ENCODE results near the gene RAD51B.

DNA sequence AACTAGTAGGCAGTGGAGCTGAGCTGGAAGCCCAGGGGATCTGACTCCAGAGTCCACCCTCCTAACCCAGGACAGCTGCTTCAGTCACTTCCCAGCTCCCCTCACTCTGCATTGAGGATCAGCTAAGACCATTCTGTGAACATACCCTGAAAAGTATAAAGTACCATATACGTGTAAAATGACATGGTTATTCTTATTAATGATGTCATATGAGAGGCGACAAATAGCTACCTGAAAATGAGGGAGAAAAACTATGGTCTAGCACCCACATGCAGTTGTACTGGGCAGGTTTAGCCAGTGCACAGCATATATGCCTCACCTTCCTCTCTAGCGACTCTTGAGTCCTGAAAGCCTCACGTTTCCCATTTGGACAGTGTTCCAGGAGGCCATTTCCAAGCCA lies 461.9 kb downstream of the RAD51B start:
- TF ChIP-seq ZNF302 (tag by site-specific recombination; IDR thresholded peaks at IDR 0.05; ENCODE audit: low read depth) (no peak), ZNF121 (tag by site-specific recombination; IDR thresholded peaks at IDR 0.05) (no peak), ZNF239 (tag by site-specific recombination; IDR thresholded peaks at IDR 0.05) (no peak), REPIN1 (tag by site-specific recombination; IDR thresholded peaks at IDR 0.05; ENCODE audit: low read depth) (no peak)

All from HEK293 (cell line).